Left forelimb (tissue), 1 donor: Measurements from ENCODE around the gene NFIB.

Source experiments
- DNase-seq: peaks from one replicate; pipeline ENCODE4 v3.0.0-alpha.2; 2018; ENCODE audit warnings: low spot score

Gene NFIB

DNA sequence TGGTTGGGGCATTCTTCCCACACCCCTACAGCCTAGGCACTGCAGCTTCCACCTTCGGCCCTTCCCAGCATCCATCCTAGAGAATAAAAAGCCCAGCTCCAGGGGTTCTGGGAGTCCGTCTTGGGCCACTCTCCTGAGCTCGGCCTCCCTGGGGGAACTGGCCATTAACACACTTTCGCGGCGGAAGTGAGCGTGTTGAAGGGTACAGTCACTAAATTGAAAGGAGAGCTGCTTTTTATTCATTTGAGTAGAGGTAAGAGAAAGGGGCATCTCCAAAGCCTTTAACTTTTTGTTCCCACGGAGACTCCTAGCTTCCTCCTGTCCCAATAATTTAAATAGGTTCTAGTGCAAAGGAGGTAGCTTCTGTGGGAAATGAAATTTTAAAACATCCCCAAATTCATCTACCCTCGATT, 31.0 kb upstream of the NFIB start:
- no peak for DNase-seq

DNA sequence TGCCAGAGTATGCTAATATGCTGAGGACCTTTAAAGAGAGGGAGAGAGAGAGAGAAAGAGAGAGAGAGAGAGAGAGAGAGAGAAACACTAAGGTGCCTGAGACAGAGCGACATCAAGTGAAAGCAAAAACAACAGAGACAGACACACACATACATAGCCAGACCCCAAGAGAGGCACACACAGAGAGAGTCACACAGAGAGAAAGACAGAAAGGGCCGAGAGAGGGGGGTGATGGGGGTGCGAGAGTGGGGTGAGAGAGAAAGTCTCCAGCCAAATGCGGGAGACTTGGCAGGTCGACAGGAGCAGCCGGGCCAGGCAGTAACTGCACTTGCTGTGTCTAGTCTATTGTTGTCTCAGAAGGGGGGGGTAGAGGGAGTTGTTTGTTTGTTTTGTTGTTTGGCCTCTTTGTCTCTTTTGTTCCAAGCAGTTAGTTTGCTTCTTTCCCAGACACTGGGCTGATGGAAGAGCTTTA, 30.1 kb upstream of the NFIB start:
- DNase-seq = peak; percentile 80

DNA sequence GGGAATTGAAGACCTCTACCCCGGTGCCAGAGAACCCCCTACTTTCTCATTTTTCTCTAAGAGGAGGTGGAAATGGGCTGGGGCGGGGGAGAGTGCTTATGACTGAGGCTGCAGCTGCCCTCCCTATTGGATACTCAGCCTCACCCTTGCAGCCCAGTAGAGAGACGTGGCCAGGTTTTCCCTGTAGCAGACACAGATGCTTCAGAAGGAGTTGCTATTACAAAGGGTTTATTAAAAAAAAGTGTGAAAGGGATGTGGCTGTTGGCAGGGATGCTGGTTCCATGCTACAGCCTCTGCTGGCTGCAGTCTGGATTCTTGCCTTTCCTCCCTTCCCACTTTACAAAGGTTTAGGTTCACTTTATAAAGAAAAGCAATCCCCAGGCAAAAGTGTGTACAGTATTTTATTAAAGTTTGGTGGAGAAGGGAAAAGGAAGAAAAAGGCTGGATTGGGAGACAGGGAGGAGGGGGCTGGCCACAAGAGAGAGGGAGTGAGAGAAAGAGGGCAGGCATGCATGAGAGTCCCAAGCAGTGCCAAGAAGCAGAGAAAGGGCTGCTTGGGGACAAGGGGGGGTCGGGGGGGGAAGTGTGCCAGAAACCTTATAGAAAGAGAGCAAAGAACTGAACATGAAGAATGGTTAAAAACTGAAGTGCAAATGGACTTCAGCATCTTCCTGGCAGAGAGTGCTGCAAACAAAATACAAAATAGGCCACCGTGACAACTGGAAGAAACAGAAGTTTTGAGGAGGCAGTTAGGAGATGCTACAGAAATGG, 29.5 kb upstream of the NFIB start:
- DNase-seq = peak; percentile 75

DNA sequence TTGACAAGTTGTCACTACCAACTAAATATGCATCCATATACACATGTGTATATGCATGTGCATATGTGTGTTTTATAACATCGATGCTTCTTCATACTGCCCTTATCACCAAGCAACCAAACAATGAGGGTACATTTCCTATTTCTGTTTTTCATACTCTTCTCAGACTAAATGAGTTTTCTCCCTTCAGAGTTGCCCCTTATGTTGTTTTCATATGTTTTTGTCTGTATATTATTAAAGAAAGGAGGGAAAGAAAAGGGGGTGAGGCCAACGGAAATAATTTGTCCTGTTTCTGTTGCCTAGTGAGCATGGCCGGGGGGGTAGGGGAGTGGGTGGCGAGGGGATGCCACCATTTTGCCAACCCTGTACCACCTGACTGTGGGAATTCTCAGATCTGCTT, 28.8 kb upstream of the NFIB start:
- DNase-seq = no peak

DNA sequence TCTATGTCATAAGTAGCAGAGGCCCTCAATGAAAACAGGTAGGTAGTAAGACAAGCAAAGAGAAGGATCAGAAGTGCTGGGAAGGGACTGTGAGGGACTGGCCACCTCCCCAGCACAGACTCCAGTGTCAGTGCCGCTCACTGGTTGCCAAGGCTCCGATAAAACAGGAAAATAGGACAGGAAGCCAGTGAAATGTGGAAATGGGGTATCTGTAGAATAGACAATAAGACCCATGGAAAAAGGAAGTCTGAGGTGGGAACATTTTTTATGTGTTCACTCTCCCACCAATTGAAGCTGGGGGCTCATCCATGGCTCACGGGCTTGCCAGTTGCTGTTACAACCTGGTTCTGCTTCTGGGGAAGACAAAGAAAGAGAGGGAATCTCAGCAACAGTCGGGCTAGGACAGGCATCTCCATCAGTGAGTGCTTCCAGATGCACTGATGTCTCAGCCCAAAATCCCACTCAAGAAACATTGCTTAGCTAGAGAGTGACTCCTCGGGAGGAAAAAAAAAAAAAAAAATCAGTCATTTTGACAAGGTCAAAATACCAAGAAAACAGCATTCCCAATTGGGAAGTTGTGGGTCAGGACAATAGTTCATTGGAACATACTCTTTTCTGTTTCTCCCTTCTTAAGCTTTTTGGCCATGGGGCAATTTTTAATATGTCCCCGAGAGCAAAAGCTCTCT, 27.6 kb upstream of the NFIB start:
- no peak for DNase-seq

DNA sequence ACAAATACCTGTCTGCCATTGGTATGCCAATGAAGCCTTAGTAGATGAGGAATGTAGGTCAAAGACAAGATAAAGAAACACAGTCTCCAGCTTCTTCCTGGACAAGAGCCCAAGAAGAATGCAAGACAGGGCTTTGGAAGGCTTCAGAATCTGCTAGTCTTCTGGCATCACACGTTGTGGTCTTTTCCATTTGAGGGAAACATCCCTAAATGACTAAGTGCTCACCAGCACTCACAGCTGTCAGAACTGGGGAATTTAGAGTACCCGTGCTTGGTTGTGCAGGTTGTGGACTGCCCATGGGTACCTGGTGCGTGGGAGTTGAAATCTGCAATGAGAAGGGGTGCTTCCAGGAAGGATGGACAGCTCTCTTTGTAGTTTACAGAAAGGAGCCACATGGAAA, 27.1 kb upstream of the NFIB start:
- no peak for DNase-seq

DNA sequence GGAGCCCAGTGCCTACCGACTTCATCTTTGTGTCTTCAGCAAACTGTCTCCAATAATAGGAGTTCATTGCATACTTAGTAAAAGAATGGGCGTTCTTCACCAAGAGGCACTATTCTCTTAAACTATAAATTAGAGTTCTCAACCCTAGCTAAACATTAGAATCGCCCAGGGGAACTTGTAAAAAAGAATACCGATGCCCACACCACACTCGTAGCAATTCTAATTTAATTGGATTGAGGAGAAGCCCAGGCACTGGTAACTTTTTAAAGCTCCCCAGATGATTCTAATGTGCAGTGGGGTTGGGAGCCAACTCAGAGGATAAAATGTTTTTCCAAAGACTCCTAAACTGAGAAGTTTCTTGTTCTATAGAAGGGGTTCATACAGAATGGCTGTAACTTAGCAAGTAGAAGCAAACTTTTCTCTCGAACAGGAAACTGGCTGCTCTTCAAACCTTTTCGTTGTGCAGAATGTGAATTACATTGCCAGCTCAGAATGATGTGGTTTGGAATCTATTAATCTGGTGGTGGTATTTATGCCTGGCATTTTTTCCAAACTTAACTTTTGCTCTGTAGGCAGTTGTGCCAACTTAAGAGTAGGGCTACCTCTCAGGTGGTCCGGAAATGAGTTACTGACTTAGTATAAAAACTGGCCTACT, 26.4 kb upstream of the NFIB start:
- DNase-seq = no peak

DNA sequence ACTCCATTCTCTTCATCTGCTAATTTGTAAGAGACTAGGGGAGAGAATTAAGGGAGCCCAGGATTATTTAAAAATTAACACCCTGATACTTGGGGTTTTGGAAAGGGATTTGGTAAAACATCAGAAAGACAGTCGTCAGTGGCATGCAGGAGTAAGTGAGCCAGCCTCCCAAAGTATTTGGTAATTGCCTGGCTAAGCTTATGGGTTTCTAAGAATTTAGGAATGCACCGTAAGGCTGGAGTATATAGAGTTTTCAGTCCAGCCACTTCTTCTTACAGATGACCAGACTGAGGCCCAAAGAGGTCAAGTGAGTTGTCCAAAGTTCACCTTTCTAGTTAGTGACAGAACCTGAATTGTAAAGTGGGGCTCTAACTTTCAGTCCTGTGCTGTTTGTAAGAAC, 25.8 kb upstream of the NFIB start:
- DNase-seq = no peak

DNA sequence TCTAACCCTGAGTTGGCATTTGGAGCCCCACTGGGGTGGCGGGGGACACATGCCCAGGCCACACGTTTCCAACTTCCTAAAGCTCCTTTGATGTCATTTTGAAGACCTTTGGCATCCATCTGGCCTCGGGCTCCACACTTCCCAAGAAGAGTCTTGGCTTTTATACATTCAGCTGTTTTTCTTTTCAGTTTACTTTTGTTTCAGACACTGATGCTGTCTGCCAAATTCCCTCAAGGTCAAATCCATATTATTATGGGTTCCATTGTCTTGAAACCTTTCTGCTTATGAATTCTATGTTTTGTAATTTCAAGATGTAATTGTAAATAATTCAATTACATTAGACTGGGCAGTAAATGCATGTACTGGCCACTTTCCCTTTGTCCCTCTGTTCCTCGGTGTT, 23.7 kb upstream of the NFIB start:
- DNase-seq = no peak

DNA sequence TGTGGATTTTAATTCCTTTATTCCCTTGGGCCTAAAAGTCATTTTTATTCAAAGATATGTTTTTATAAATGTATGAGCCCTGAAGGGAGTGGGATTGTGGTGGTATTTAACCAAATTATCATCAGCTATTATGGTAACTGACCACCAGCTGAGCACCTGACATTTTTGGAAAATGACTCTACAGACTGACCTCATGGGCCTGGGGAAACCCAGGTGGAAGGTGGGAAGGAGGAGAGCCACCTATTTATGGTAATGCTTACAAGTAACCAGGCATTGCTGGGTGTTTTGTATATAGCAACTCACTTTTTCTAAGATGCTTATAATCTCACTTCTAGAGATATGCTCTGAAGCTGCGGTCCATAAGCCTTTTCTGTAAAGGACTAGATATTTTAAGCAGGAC, 22.3 kb upstream of the NFIB start:
- no peak for DNase-seq

DNA sequence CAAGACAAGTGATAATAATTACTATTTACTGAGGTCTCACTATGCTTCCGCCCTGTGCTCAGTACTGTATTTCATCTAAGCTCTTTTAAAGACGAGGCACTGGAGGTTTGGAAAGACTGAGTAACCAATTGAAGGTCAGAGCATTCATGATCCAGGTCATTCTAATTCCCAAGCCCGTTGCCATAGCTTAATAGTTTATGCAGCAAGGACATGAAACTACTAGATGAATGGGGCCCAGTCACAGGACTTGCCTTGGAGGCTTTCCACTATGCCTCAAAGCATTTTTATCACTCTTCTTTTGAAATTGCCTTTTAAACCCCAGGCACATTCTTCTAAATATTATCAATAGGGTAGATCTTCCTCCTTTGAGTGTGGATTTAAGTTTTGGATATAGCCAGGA, 17.2 kb upstream of the NFIB start:
- DNase-seq = no peak

DNA sequence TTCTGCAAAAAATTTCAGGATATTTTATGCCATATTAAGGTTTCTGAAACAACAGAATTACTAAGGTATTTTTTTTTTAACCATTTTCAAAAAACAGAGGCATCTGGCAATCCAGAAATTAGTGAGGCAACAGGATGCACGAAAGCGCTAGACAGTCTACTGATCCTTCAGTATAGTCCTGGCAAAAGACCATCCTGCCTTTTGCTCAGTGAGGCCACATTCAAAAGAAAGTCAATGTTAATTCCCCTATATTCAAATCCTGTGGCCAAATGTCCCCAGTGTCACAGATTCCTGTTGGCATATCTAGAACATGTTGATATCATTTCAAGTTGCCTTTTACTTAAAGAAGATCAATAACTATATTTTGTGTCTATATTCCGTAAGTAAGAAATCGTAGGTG, 13.1 kb upstream of the NFIB start:
- no peak for DNase-seq

DNA sequence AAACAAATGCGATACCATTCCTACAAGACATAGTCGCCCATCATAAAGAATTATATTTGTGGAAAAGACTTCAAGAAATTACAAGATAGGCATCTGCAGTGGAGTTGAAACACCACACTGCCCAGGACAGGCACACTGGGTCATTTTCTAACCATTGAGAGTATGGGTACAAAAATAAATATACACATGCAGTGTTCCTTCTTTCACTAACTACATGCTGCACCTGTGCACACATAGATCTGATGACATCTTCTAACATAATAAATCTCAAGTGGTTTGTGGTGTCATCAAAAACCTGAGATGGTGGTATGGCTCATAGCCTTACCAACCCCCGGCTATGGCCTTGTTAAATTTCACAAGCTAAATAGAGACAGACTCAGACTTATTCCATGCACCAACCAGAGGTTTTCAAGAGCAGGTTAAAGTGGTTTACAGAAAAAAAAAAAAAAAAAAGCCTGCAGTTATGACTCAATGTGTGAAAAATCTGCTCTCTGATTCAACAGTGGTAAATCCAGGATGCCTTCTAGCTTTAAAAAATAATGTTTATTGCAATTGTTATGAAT, 12.4 kb upstream of the NFIB start:
- no peak for DNase-seq

DNA sequence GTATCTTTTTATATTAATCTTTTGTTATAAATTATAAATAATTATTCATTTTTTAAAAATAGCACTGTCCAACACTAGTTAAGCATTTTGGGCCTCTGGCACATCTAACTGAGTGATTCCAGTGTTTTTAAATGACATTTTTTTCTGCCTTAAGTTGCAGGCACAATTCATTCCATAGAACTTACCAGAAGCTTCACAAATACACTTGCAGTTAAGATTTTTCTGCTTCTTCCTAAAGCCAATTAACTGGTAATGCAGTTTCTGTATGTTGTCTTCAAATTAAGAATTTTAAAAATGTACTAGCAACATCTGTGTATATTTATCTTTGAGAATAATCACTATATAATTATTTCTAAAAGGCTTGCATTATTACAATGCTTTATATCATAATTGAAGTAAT, 11.2 kb upstream of the NFIB start:
- no peak for DNase-seq

DNA sequence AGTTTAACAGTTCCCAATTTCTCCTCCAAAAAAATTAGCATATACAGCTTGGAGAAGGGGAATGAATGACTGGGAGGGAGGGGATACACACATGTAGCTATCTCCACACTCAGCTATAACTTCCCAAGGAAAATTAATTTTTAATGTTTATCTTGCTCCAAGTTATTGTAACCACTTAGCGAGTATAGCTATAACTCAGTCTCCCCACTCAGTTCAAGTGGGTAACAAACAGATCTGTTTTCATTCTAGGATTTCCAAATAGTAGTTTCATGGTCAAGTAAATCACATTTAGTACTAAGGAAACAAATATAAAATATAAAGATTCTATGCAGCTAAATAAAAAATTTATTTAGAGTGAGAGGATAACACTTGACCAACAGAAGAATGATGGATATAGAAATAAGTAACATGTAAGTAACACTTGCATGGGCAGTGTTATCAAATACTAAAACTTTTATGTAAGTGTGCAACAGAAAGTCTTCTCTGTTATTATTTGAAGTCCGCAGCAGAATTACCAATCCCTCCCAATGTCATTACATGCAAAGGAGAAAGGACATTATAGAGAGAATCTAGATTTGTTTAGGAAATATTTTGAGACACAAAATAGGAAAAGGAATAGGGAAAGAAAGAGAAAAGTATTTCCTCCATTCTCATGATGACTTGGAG, 10.2 kb upstream of the NFIB start:
- DNase-seq = no peak

DNA sequence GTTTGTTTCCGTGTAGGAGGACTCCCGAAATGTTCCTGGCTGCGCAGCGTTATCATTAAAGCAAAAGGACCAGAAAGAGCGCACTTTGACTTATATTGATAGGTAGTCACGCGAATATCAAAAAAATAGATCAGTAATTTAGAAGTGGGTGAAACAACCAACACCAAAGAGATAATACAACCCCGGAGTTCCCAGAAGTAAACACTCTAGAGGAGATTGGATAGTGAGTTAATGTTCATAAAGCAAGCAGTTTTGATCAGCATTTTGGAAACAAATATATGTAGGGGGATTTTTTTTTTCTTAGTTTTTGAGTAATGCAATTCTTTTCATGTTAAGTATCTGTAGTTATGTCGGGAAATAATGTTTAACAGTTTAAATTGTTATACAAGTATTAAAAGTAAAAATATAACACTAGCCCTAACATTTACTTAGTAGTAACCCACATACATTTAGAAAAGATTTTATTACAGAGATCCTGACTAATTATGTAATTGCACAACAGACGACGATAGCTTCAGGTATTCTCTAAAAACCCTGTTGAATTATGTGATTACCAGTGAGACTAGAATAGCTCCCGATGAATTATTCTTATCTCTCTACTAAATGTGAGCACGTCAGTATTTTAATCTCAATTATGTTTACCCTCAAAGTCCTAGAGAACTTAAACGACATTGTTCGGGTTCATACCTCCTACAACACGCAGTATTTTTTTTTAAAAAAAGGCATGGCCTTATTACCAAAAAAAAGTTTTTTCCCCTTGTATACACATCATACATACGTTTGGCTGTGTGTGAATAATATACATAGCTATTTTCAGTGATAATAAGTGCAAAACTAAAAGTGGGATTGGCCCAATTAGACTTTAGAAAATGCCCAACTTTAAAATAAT, 9.4 kb upstream of the NFIB start:
- no peak for DNase-seq

DNA sequence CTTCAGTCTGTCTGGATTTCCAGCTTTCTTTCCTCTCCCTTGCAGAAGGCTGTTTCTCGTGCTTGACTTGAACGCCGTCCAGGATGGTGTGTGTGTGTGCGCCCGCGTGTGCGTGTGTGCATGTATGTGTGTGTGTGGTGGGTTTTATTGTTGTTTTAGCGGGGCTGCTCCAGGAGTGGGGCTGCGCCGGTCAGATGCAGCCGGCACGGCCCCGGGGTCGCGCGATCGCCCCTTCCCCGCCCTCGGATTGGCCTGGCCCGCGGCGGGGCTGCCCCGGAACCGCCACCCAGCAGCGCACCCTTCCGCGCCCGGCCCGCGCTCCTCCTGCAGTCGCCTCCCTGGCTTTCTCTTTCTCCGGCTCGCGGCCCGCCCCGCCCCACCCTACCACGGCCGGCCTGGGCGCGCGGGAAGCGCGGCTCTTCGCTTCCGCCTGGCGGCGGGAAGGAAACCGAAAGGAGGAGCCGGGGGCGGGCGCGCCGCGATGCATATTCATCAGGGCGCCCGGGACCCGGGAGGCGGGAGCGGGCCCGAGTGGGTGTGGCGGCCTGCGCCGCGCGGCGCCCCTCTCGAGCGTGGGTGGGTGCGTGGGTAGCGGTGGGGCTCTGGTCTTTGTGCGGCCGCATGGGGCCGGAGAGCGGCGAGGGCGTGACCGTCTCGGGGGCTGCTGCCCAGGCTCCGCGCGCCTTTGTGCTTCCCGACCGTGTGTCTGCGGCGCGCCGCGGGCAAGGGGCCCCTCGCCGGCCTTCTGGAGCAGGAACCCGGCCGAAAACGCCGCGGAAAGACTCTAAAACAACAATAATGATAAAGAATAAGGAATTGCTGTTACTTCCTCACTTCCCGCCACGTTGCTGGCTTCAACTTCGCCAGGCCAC, 8.5 kb upstream of the NFIB start:
- peak; percentile 98 for DNase-seq

DNA sequence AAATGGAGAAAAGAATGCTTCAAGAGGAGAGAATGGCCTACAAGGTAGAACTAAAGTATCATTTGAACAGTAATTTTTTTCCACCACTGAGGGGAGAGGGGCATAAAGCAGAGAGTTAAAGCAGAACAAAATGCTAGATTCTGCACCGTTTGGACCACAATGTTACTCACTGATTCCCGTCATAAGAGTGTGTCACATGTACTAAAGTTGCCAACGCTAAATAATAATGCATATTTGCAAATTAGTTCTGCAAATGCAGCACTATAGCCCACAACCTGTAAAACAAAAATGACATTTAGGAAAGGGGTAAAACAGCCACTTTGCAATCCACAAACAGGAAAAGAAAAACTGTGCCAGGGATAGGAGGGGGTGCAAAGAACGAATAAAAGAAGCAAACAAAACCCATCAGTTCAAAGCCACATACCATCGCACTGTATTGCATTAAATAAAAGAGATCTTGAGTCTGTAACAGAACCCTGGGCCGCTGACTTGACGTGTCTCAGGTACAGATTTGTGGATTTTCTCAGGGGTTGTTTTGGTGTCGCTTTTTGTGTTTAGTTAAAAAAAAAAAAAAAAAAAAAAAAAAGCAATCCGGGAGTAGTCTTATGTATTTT, 7.7 kb upstream of the NFIB start:
- DNase-seq = no peak

DNA sequence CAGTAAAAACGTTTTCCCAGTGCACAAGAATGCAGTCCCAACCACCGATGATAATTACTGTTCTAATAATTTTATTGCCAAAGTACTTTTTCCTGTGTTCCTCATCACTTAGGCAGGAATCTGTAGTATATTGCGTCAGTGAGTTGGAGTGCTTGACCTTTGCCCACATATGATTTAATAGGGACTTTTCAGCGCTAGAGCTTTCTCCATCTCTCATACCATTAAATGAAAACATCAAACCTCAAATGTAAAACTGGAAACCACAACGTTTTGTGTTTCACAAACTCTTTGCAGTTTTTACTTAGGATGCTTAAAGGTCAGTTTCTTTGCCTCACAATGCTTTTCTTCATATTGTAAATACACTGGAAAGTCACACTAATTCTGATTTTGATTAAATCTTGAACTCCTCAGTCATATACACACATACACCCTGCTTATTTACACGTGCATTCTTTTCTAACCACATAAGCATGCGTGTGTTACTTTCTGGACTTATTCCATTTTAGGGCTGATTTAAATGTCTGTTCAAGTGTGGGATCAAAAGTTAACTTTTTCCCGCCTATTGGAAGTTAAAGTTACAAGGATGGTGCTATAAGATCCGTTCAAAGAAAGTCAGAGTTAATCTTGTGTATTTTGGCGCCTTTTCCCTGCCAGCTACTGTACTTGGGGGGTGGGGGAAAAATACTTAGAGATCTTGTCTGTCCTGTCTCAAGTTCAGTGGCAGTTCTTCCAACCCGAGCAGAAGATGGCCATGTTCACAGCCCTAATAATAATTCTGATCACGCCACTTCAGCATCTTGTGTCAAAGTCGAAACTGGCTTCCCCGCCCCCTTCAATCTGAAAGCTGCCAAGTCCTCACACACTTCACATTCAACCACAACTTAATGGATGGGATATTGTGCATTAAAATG, 6.6 kb upstream of the NFIB start:
- no peak for DNase-seq
